Panc1 (cell line): ENCODE data around the gene ICA1.

Experiments used
- POLR2AphosphoS5 ChIP-seq: IDR thresholded peaks from 2 replicates; pipeline ENCODE4 v1.6.1; 2012; ENCODE audit warnings: mild to moderate bottlenecking, low read depth, low read length, moderate library complexity
- SIN3A ChIP-seq: IDR thresholded peaks from 2 replicates; pipeline ENCODE4 v1.6.1; 2012; ENCODE audit warnings: low read depth, mild to moderate bottlenecking, low read length, moderate library complexity, borderline replicate concordance; ENCODE audit not compliant: insufficient read depth
- TCF7L2 ChIP-seq: IDR thresholded peaks from 2 replicates; pipeline ENCODE4 v1.6.1; 2011; ENCODE audit warnings: mild to moderate bottlenecking, low read depth, low read length, inconsistent platforms
- TF ChIP-seq, protein P1 (sequence below): fragments of 450-650 bp; IDR thresholded peaks from 2 replicates; pipeline ENCODE4 v1.5.1; 2017; ENCODE audit warnings: mild to moderate bottlenecking
- TF ChIP-seq, protein P2 (sequence below), 2 experiments: IDR thresholded peaks; 2 replicates each; pipeline ENCODE4 v1.6.1; 2011 to 2012; ENCODE audit warnings: low read depth in 2 of 2, control low read depth in 1 of 2, low read length in 1 of 2, mild to moderate bottlenecking in 1 of 2, moderate library complexity in 1 of 2; ENCODE audit not compliant: insufficient read depth in 1 of 2

DNA sequence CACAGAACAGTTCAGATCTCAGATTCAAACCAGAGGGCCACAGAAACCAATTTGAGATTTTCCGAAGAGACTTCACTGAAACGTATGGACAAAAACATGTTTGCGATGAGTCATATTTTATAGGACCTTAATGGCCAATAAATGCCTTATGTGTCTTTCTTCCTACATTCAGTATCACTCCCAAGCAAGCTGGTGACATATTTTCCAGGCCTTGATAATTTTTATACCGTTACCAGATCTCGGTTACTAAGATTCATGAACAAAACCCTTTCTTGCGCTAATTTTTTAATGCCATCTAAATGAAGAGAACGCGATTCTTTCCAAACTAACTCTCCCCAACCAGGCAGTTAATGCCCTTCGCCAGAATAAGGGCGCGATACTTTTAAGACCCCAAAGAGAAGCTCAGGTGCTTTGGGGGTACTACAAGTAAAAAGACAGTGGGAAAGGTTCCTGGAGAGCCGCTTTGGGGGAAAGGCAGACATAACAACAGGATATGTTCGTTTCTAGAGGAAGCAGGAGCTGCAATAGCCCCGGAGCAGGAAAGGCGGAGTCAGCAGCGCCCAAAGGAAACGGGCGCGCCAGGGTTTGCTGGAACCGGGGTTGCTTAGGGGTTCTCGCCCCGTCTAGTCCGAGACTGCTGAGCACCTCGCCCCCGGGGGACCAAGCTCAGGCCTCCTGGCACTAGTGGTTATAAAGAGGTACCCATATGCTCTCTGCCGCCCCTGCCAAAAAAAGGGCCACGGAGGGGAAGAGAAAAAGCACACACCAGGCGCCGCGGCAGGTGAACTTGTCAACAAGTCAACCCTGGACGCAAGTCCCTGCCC, 884 bp downstream of the ICA1 start:
- TF ChIP-seq, protein P1, sequence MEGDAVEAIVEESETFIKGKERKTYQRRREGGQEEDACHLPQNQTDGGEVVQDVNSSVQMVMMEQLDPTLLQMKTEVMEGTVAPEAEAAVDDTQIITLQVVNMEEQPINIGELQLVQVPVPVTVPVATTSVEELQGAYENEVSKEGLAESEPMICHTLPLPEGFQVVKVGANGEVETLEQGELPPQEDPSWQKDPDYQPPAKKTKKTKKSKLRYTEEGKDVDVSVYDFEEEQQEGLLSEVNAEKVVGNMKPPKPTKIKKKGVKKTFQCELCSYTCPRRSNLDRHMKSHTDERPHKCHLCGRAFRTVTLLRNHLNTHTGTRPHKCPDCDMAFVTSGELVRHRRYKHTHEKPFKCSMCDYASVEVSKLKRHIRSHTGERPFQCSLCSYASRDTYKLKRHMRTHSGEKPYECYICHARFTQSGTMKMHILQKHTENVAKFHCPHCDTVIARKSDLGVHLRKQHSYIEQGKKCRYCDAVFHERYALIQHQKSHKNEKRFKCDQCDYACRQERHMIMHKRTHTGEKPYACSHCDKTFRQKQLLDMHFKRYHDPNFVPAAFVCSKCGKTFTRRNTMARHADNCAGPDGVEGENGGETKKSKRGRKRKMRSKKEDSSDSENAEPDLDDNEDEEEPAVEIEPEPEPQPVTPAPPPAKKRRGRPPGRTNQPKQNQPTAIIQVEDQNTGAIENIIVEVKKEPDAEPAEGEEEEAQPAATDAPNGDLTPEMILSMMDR, result no peak
- TF ChIP-seq, protein P2, sequence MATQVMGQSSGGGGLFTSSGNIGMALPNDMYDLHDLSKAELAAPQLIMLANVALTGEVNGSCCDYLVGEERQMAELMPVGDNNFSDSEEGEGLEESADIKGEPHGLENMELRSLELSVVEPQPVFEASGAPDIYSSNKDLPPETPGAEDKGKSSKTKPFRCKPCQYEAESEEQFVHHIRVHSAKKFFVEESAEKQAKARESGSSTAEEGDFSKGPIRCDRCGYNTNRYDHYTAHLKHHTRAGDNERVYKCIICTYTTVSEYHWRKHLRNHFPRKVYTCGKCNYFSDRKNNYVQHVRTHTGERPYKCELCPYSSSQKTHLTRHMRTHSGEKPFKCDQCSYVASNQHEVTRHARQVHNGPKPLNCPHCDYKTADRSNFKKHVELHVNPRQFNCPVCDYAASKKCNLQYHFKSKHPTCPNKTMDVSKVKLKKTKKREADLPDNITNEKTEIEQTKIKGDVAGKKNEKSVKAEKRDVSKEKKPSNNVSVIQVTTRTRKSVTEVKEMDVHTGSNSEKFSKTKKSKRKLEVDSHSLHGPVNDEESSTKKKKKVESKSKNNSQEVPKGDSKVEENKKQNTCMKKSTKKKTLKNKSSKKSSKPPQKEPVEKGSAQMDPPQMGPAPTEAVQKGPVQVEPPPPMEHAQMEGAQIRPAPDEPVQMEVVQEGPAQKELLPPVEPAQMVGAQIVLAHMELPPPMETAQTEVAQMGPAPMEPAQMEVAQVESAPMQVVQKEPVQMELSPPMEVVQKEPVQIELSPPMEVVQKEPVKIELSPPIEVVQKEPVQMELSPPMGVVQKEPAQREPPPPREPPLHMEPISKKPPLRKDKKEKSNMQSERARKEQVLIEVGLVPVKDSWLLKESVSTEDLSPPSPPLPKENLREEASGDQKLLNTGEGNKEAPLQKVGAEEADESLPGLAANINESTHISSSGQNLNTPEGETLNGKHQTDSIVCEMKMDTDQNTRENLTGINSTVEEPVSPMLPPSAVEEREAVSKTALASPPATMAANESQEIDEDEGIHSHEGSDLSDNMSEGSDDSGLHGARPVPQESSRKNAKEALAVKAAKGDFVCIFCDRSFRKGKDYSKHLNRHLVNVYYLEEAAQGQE (IDR thresholded peaks at IDR 0.05; ENCODE audit: insufficient read depth in 1 of 2, low read depth in 2 of 2, low read length in 1 of 2), result no peak
- TF ChIP-seq SIN3A, result no peak
- no peak for TF ChIP-seq POLR2AphosphoS5
- no peak for TF ChIP-seq TCF7L2
